Adrenal gland (tissue), 12 donors: Measurements from ENCODE around the gene MT1A. TPM values are rescaled to one million over a fixed set of nuclear protein-coding genes. Genes with fewer than 3 reads are reported as not detected.

ENCODE experiments used
- DNase-seq, 7 donors: peaks; one replicate each; pipeline ENCODE4 v3.0.0-alpha.2; 2019 to 2020
- H3K27ac ChIP-seq, 5 donors: fragments of 200-600 bp; sonication (generic) in 4 of 5; 1 replicate in 3 of 5; 2 replicates in 2 of 5; pipeline versions ENCODE4 v1.5.1 to v1.8.0; 2016 to 2020; ENCODE audit warnings: mild to moderate bottlenecking in 1 of 5
- H3K27me3 ChIP-seq: fragments of 200-600 bp; 2 replicates; pipeline ENCODE4 v1.8.0; 2021
- H3K36me3 ChIP-seq, 2 donors: fragments of 200-600 bp; replicated peaks in 1 of 2; 1 replicate in 1 of 2; 2 replicates in 1 of 2; pipeline versions ENCODE4 v1.5.1 to v1.8.0; 2018 to 2022
- H3K4me1 ChIP-seq, 2 donors: fragments of 200-600 bp; replicated peaks in 1 of 2; 1 replicate in 1 of 2; 2 replicates in 1 of 2; pipeline versions ENCODE4 v1.5.1 to v1.8.0; 2018 to 2021
- H3K4me3 ChIP-seq, 4 donors: fragments of 200-600 bp; sonication (generic) in 3 of 4; one replicate each; pipeline ENCODE4 v1.5.1; 2016 to 2018
- H3K9me3 ChIP-seq, 3 donors: fragments of 200-600 bp; sonication (generic) in 1 of 3; replicated peaks in 1 of 3; 1 replicate in 2 of 3; 2 replicates in 1 of 3; pipeline versions ENCODE4 v1.5.1 to v1.8.0; 2016 to 2021
- CTCF ChIP-seq, 6 experiments: fragments of 450-650 bp in 4 of 6; fragments of 200-600 bp in 2 of 6; sonication (generic) in 1 of 6; IDR thresholded peaks; 1 replicate in 5 of 6; 2 replicates in 1 of 6; pipeline versions ENCODE4 v1.5.1 to v1.8.0; 2016 to 2021; ENCODE audit warnings: antibody characterized with exemption in 6 of 6, mild to moderate bottlenecking in 2 of 6, moderate library complexity in 1 of 6
- POLR2A ChIP-seq, 2 donors: fragments of 450-650 bp; IDR thresholded peaks; one replicate each; pipeline ENCODE4 v1.6.1; 2017; ENCODE audit warnings: antibody characterized with exemption in 2 of 2, mild to moderate bottlenecking in 2 of 2, moderate library complexity in 1 of 2
- WGBS, 4 donors: extraction: QIAGEN DNeasy Blood & Tissue Kit in 2 of 4; methylation state at CpG; one replicate each; pipeline versions ENCODE4 v1.1.5 to v1.1.7; 2013 to 2017; 5-methylcytosine and 5-hydroxymethylcytosine counted together
- intact Hi-C, 2 donors: fragments of 100-400 bp; cut with DNase I; formaldehyde crosslinking; loops; one replicate each; pipeline versions ENCODE4 v1.14.1 to v1.15.0; 2022 to 2023
- polyA plus RNA-seq, 3 donors: library from polyadenylated mRNA; stranded (reverse); fragments of 200-250 nt in 2 of 3; fragments of 350-450 nt in 1 of 3; fragmentation: Illumina TruSeq in 1 of 3; extraction: RNeasy Lipid Tissue Mini Kit (QIAGEN cat#74804) in 1 of 3; gene quantifications; one replicate each; pipeline ENCODE4 v1.2.3, GENCODE V29; 2013 to 2014
- total RNA-seq, 9 donors: library from RNA; depleted of rRNA in 4 of 9; stranded (reverse); fragments of >200 nt in 4 of 9; fragments of 120-200 nt in 1 of 9; fragmentation: NEBNext Ultra II Directional in 1 of 9; extraction: Animal tissue kit (Norgen Biotek cat#: 25700) in 1 of 9; gene quantifications; one replicate each; pipeline versions ENCODE4 v1.1.0 to v1.2.4, GENCODE V29; 2013 to 2023
- donor health status: healthy with polysubstance abuse.
- donor health status: Bipolar disorder and iron deficiency.
- donor health status: DM: yes; HTN: yes; CAD: no.
- donor health status: DM: no; HTN: no; CAD: no.
- donor health status: DM: no; HTN: no; CAD: no.
- donor health status: DM: yes; HTN: yes; CAD: no.

Gene MT1A
- total and polyA plus RNA-seq, 12 donors: 6.9 to 273 (median 19.4) TPM; not detected in 1

- no peaks in the 10 kb centered on the region for H3K27me3 ChIP-seq
- intact Hi-C loops: no loop called here
- peaks cover 3 to 15% of the 10 kb centered on the region in 2 donors for H3K4me1 ChIP-seq
- WGBS, 4 donors: 0 to 1% (median 0%) methylated on average over 12 to 46 of the region's 46 CpGs
- H3K9me3 ChIP-seq: no peaks in the 10 kb centered on the region
- peak within 1 kb of the TSS in 2 of 4 donors; percentile 18 to 79 for H3K4me3 ChIP-seq
- H3K27ac ChIP-seq: peak within 1 kb of the TSS; percentile 27 to 96 (median 60)
- no peaks in the 10 kb centered on the region for H3K36me3 ChIP-seq
- DNase-seq: peak; percentile 91 to 98 (median 96)
- TF ChIP-seq POLR2A (IDR thresholded peaks at IDR 0.05): peak; percentile 17 to 65
- no peak for TF ChIP-seq CTCF (IDR thresholded peaks at IDR 0.05)
These were observed 19.3 kb downstream of the MT1A start, which contains the start of gene MT1F for GRCh38 chr16:56657555-56658326. Gene MT1F (plus strand): TSS chr16:56657959. CDS start chr16:56658059, 100 bp downstream.

- H3K9me3 ChIP-seq: no peaks in the 10 kb centered on the region
- H3K36me3 ChIP-seq: no peaks in the 10 kb centered on the region
- H3K4me3 ChIP-seq: peak overlapping the region in 1 of 4 donors; percentile 79
- intact Hi-C loops: no loop called here
- 45 to 50% (median 47%) methylated on average over 6 to 10 of the region's 10 CpGs for WGBS, 4 donors
- peaks cover 3 to 15% of the 10 kb centered on the region in 2 donors for H3K4me1 ChIP-seq
- no peak for DNase-seq
- no peaks in the 10 kb centered on the region for H3K27me3 ChIP-seq
- no peak for TF ChIP-seq POLR2A (IDR thresholded peaks at IDR 0.05)
- no peak for TF ChIP-seq CTCF (IDR thresholded peaks at IDR 0.05)
- peak overlapping the region in 3 of 5 donors; percentile 60 to 96 (median 83) for H3K27ac ChIP-seq
These were observed 19.9 kb downstream of the MT1A start for GRCh38 chr16:56658327-56658875.

- Histone ChIP-seq H3K4me3 (no peak overlapping the region), H3K27ac (no peak overlapping the region), H3K27me3 (no peaks in the 10 kb centered on the region), H3K9me3 (no peaks in the 10 kb centered on the region), H3K4me1 (peaks cover 3 to 9% of the 10 kb centered on the region in 2 donors), H3K36me3 (no peaks in the 10 kb centered on the region)
- DNase-seq: no peak
- no peak for TF ChIP-seq CTCF (IDR thresholded peaks at IDR 0.05)
- TF ChIP-seq POLR2A (IDR thresholded peaks at IDR 0.05): no peak
- intact Hi-C loops: no loop called here
- 24 to 38% (median 29%) methylated on average over 23 to 48 of the region's 48 CpGs for whole genome bisulfite sequencing, 4 donors
These were observed 24.2 kb downstream of the MT1A start for GRCh38 chr16:56662357-56663354.
